B cell (primary cell): ENCODE results near the gene LAX1. TPM values are rescaled to one million over a fixed set of nuclear protein-coding genes. Genes with fewer than 3 reads are reported as not detected.

Source experiments
- ATAC-seq: fragments of 200-7000 bp; cut with Tn5 transposase; one replicate; pipeline ENCODE4 v1.10.0; 2021; ENCODE audit warnings: low read depth, mild to moderate bottlenecking, moderate number of reproducible peaks, moderate library complexity
- CTCF ChIA-PET: fragments of 350-600 bp; sonication (Branson Sonifier 250); formaldehyde crosslinking; loops from one replicate; lab custom pipeline; 2021; ENCODE audit warnings: antibody characterized with exemption, inconsistent platforms; lab: Charles Lee
- POLR2A ChIA-PET: fragments of 350-600 bp; sonication (Branson Sonifier 250); formaldehyde crosslinking; loops from one replicate; lab custom pipeline; 2021; ENCODE audit warnings: antibody characterized with exemption; lab: Charles Lee
- DNase-seq: peaks from one replicate; pipeline ENCODE4 v3.0.0; 2013
- H2AFZ ChIP-seq: 2 replicates; pipeline ENCODE4 v1.6.1; 2012; ENCODE audit warnings: mild to moderate bottlenecking, low read depth, low read length; ENCODE audit not compliant: insufficient read depth, poor library complexity, severe bottlenecking
- H3K27ac ChIP-seq, 2 donors: 1 replicate in 1 of 2; 2 replicates in 1 of 2; pipeline ENCODE4 v1.5.1; 2012 to 2013; ENCODE audit warnings: low read length in 2 of 2, mild to moderate bottlenecking in 2 of 2, moderate library complexity in 1 of 2
- H3K27me3 ChIP-seq, 4 experiments: fragments of 200-600 bp in 1 of 4; sonication (generic) in 1 of 4; replicated peaks in 1 of 4; 1 replicate in 2 of 4; 2 replicates in 2 of 4; pipeline versions ENCODE4 v1.6.1 to v1.7.0; 2013 to 2016; ENCODE audit warnings: low read length in 3 of 4, mild to moderate bottlenecking in 2 of 4, mixed read lengths in 1 of 4, moderate library complexity in 1 of 4; ENCODE audit not compliant: insufficient read depth in 4 of 4, control insufficient read depth in 3 of 4; ENCODE audit errors: control extremely low read depth in 1 of 4
- H3K36me3 ChIP-seq, 2 experiments: replicated peaks in 1 of 2; 1 replicate in 1 of 2; 2 replicates in 1 of 2; pipeline versions ENCODE4 v1.6.1 to v1.7.1; 2013; ENCODE audit warnings: low read length in 1 of 2; ENCODE audit not compliant: insufficient read depth in 2 of 2, control insufficient read depth in 1 of 2; ENCODE audit errors: control extremely low read depth in 1 of 2, extremely low read depth in 1 of 2
- H3K4me1 ChIP-seq, 2 donors: fragments of 200-600 bp in 1 of 2; sonication (generic) in 1 of 2; 1 replicate in 1 of 2; 2 replicates in 1 of 2; pipeline versions ENCODE4 v1.5.1 to v1.6.1; 2013 to 2017; ENCODE audit warnings: low read length in 2 of 2; ENCODE audit not compliant: control insufficient read depth in 2 of 2, insufficient read depth in 2 of 2
- H3K4me2 ChIP-seq: replicated peaks from 2 replicates; pipeline ENCODE3; 2012; ENCODE audit warnings: mild to moderate bottlenecking, low read depth, low read length; ENCODE audit not compliant: poor library complexity, severe bottlenecking
- H3K4me3 ChIP-seq, 5 experiments: fragments of 200-600 bp in 1 of 5; sonication (generic) in 1 of 5; 1 replicate in 3 of 5; 2 replicates in 2 of 5; pipeline versions ENCODE4 v1.5.1 to v1.7.0; 2011 to 2016; ENCODE audit warnings: low read length in 4 of 5, mild to moderate bottlenecking in 4 of 5, low read depth in 2 of 5, control low read depth in 1 of 5, moderate library complexity in 1 of 5; ENCODE audit not compliant: insufficient read depth in 1 of 5; ENCODE audit errors: control extremely low read depth in 1 of 5, extremely low read depth in 1 of 5
- H3K79me2 ChIP-seq: fragments of 200-600 bp; sonication (generic); one replicate; pipeline ENCODE4 v1.6.0; 2016; ENCODE audit warnings: low read length; ENCODE audit not compliant: control insufficient read depth, insufficient read depth
- H3K9ac ChIP-seq: fragments of 200-600 bp; sonication (generic); 2 replicates; pipeline ENCODE4 v1.6.1; 2017; ENCODE audit warnings: mild to moderate bottlenecking, low read length, moderate library complexity
- H3K9me3 ChIP-seq, 3 donors: one replicate each; pipeline versions ENCODE4 v1.6.1 to v1.7.1; 2013; ENCODE audit warnings: low read length in 2 of 3; ENCODE audit not compliant: control insufficient read depth in 2 of 3, insufficient read depth in 1 of 3; ENCODE audit errors: control extremely low read depth in 1 of 3
- H4K20me1 ChIP-seq: 2 replicates; pipeline ENCODE4 v1.6.0; 2012; ENCODE audit warnings: mild to moderate bottlenecking, low read length; ENCODE audit not compliant: insufficient read depth, control insufficient read depth, poor library complexity, severe bottlenecking
- H3K27ac Mint-ChIP-seq: one replicate; pipeline ENCODE4 v1.8.0; 2021; ENCODE audit warnings: mixed read lengths
- H3K27me3 Mint-ChIP-seq: one replicate; pipeline ENCODE4 v1.8.0; 2021; ENCODE audit warnings: mixed read lengths
- H3K4me1 Mint-ChIP-seq: one replicate; pipeline ENCODE4 v1.8.0; 2021; ENCODE audit warnings: mixed read lengths
- H3K4me3 Mint-ChIP-seq: one replicate; pipeline ENCODE4 v1.8.0; 2021; ENCODE audit warnings: mixed read lengths
- H3K9me3 Mint-ChIP-seq: one replicate; pipeline ENCODE4 v1.8.0; 2022; ENCODE audit warnings: mixed read lengths; ENCODE audit not compliant: insufficient read depth
- CTCF ChIP-seq: fragments of 200-600 bp; IDR thresholded peaks from one replicate; pipeline ENCODE4 v1.8.0; 2022; ENCODE audit warnings: antibody characterized with exemption, mild to moderate bottlenecking
- EZH2 ChIP-seq: IDR thresholded peaks from 2 replicates; pipeline ENCODE4 v1.6.1; 2012; ENCODE audit warnings: borderline replicate concordance, low read depth, mild to moderate bottlenecking, moderate library complexity, low read length; ENCODE audit not compliant: insufficient read depth, poor library complexity, severe bottlenecking
- WGBS: methylation state at CpG from one replicate; pipeline ENCODE4 v1.1.5; 2013; ENCODE audit warnings: missing lambda C conversion rate; ENCODE audit not compliant: insufficient coverage; 5-methylcytosine and 5-hydroxymethylcytosine counted together
- intact Hi-C: fragments of 100-400 bp; cut with micrococcal nuclease; formaldehyde crosslinking; loops from one replicate; pipeline ENCODE4 v1.10.0; 2022
- polyA plus RNA-seq: library from polyadenylated mRNA; depleted of rRNA; stranded (reverse); fragments of >200 nt; gene quantifications from 2 replicates; pipeline ENCODE4 v1.2.3, GENCODE V29; 2012
- total RNA-seq, 2 donors: library from RNA; stranded (reverse); fragments of 120-200 nt in 1 of 2; gene quantifications; 1 replicate in 1 of 2; 2 replicates in 1 of 2; pipeline versions ENCODE4 v1.2.3 to v1.2.4, GENCODE V29; 2013 to 2022

LAX1 gene
- total and polyA plus RNA-seq, 2 donors (not counting 1 experiment from before 2014, with no cell fraction given) = 11.3 to 20.5 TPM

- 85% methylated on average over 3 of the region's 3 CpGs for WGBS
These were observed 616 bp upstream of the LAX1 start for GRCh38 chr1:203764105-203765028.

More at GRCh38 chr1:203764105-203765028, 616 bp upstream of the LAX1 start:
- peak overlapping the region; percentile 68 for H3K9ac ChIP-seq
- no peaks in the 10 kb centered on the region for H3K9me3 Mint-ChIP-seq
- TF ChIP-seq CTCF (no peak), EZH2 (no peak)
- peaks cover 27% of the 10 kb centered on the region for H3K79me2 ChIP-seq
- peak overlapping the region; percentile 99 for H3K27ac Mint-ChIP-seq
- peaks cover 38% of the 10 kb centered on the region for H3K4me1 Mint-ChIP-seq
- H3K36me3 ChIP-seq = peaks cover 0 to 3% of the 10 kb centered on the region in 2 experiments
- peak overlapping the region; percentile 95 for H3K4me3 Mint-ChIP-seq
- POLR2A ChIA-PET = interaction anchor here (0.5 to 2.7 kb wide), 5 partner anchors 9 to 458 kb away, joined by 3 to 14 read pairs (median 4); partner anchors contain the start of gene ATP2B4
- CTCF ChIA-PET = interaction anchor here (1.1 to 2.8 kb wide), 8 partner anchors 9 to 170 kb away, joined by 4 to 20 read pairs (median 4); partner anchors contain the start of gene ATP2B4
- no peaks in the 10 kb centered on the region for H4K20me1 ChIP-seq
- H3K4me1 ChIP-seq = peaks cover 14 to 36% of the 10 kb centered on the region in 2 donors
- H3K4me3 ChIP-seq = peak overlapping the region in 4 of 5 experiments; percentile 54 to 72 (median 66)
- H3K27me3 Mint-ChIP-seq = no peaks in the 10 kb centered on the region
- peak overlapping the region; percentile 61 for H2AFZ ChIP-seq
- no peaks in the 10 kb centered on the region for H3K9me3 ChIP-seq
- peak overlapping the region; percentile 66 for H3K4me2 ChIP-seq
- H3K27ac ChIP-seq = peak overlapping the region; percentile 79 to 82
- DNase-seq (no peak), ATAC-seq (no peak)
- intact Hi-C loops = loop anchor here (1.0 to 5.0 kb wide), 2 partner anchors 10 to 137 kb away; partner anchors contain the start of gene ATP2B4
- no peaks in the 10 kb centered on the region for H3K27me3 ChIP-seq
